GM23338 (cell line): ENCODE data around the gene FAM171A1. TPM values are rescaled to one million over a fixed set of nuclear protein-coding genes. Genes with fewer than 3 reads are reported as not detected.

Experiments
- ATAC-seq: fragments of 200-7000 bp; cut with Tn5 transposase; 3 replicates; pipeline ENCODE4 v1.9.1; 2020
- DNase-seq: peaks from one replicate; pipeline ENCODE4 v3.0.0-alpha.2; 2015; ENCODE audit warnings: low spot score
- H2AFZ ChIP-seq: fragments of 200-600 bp; sonication (generic); 2 replicates; pipeline ENCODE4 v1.8.0; 2016; ENCODE audit warnings: antibody characterized with exemption, mild to moderate bottlenecking, moderate library complexity
- H3F3A ChIP-seq: fragments of 200-600 bp; sonication (generic); replicated peaks from 2 replicates; pipeline ENCODE4 v1.8.0; 2017; ENCODE audit warnings: antibody characterized with exemption, mixed run types, low read depth
- H3K27ac ChIP-seq: fragments of 200-600 bp; sonication (generic); 2 replicates; pipeline ENCODE4 v1.6.1; 2016; ENCODE audit warnings: low read depth
- H3K27me3 ChIP-seq: fragments of 200-600 bp; sonication (generic); 2 replicates; pipeline ENCODE4 v1.8.0; 2016; ENCODE audit warnings: mild to moderate bottlenecking, mixed run types, moderate library complexity; ENCODE audit not compliant: insufficient read depth
- H3K36me3 ChIP-seq: fragments of 200-600 bp; sonication (generic); 2 replicates; pipeline ENCODE4 v1.8.0; 2016; ENCODE audit warnings: mild to moderate bottlenecking; ENCODE audit not compliant: insufficient read depth
- H3K4me1 ChIP-seq: fragments of 200-600 bp; sonication (generic); 2 replicates; pipeline ENCODE4 v1.8.0; 2016; ENCODE audit warnings: mild to moderate bottlenecking, moderate library complexity; ENCODE audit not compliant: insufficient read depth
- H3K4me2 ChIP-seq: fragments of 200-600 bp; sonication (generic); 2 replicates; pipeline ENCODE4 v1.7.1; 2017; ENCODE audit warnings: mixed run types
- H3K4me3 ChIP-seq: fragments of 200-600 bp; sonication (generic); 2 replicates; pipeline ENCODE4 v1.6.1; 2016; ENCODE audit warnings: mixed run types
- H3K79me2 ChIP-seq: fragments of 200-600 bp; sonication (generic); replicated peaks from 2 replicates; pipeline ENCODE4 v1.8.0; 2017; ENCODE audit warnings: mild to moderate bottlenecking; ENCODE audit not compliant: insufficient read depth
- H3K9me2 ChIP-seq: fragments of 200-600 bp; sonication (generic); 2 replicates; pipeline ENCODE4 v1.8.0; 2017; ENCODE audit not compliant: insufficient read depth
- H4K20me1 ChIP-seq: fragments of 200-600 bp; sonication (generic); replicated peaks from 2 replicates; pipeline ENCODE4 v1.8.0; 2017; ENCODE audit warnings: mild to moderate bottlenecking; ENCODE audit not compliant: insufficient read depth
- H3K27ac Mint-ChIP-seq: 2 replicates; pipeline ENCODE4 v1.8.0; 2020; ENCODE audit warnings: inconsistent platforms, mild to moderate bottlenecking, moderate library complexity, mixed read lengths
- H3K27me3 Mint-ChIP-seq: 3 replicates; pipeline ENCODE4 v1.8.0; 2022; ENCODE audit warnings: low read depth, mild to moderate bottlenecking, moderate library complexity, mixed read lengths, inconsistent platforms; ENCODE audit not compliant: insufficient read depth, poor library complexity
- H3K36me3 Mint-ChIP-seq: 3 replicates; pipeline ENCODE4 v1.8.0; 2021; ENCODE audit warnings: low read depth, mild to moderate bottlenecking, inconsistent platforms, moderate library complexity, mixed read lengths
- H3K4me1 Mint-ChIP-seq: 3 replicates; pipeline ENCODE4 v1.8.0; 2020; ENCODE audit warnings: mild to moderate bottlenecking, inconsistent platforms, mixed read lengths
- H3K4me3 Mint-ChIP-seq: 3 replicates; pipeline ENCODE4 v1.8.0; 2021; ENCODE audit warnings: moderate library complexity, mild to moderate bottlenecking, inconsistent platforms, mixed read lengths
- H3K9me3 Mint-ChIP-seq: 3 replicates; pipeline ENCODE4 v1.8.0; 2020; ENCODE audit warnings: moderate library complexity, mild to moderate bottlenecking, inconsistent platforms, mixed read lengths
- CREB1 ChIP-seq: fragments of 250-450 bp; sonication (Bioruptor Pico); IDR thresholded peaks from 2 replicates; pipeline ENCODE4 v1.5.0; 2020; ENCODE audit warnings: low read depth, mild to moderate bottlenecking, moderate library complexity
- ETS1 ChIP-seq: IDR thresholded peaks from 2 replicates; pipeline ENCODE4 v1.6.1; 2016; ENCODE audit warnings: antibody characterized with exemption
- EZH2 ChIP-seq: fragments of 200-600 bp; sonication (generic); IDR thresholded peaks from one replicate; pipeline ENCODE4 v1.8.0; 2017; ENCODE audit warnings: antibody characterized with exemption, mild to moderate bottlenecking, low read depth; ENCODE audit not compliant: unreplicated experiment
- EZH2phosphoT487 ChIP-seq: fragments of 200-600 bp; sonication (generic); IDR thresholded peaks from one replicate; pipeline ENCODE4 v1.8.1; 2018; ENCODE audit warnings: antibody characterized with exemption; ENCODE audit not compliant: unreplicated experiment
- JUNB ChIP-seq: IDR thresholded peaks from one replicate; pipeline ENCODE4 v1.6.1; 2016; ENCODE audit warnings: antibody characterized with exemption; ENCODE audit not compliant: unreplicated experiment
- POLR2AphosphoS5 ChIP-seq: IDR thresholded peaks from 2 replicates; pipeline ENCODE4 v1.6.1; 2016; ENCODE audit warnings: antibody characterized with exemption, low read depth
- REST ChIP-seq: IDR thresholded peaks from one replicate; pipeline ENCODE4 v1.6.1; 2018; ENCODE audit warnings: antibody characterized with exemption; ENCODE audit not compliant: unreplicated experiment
- STAT1 ChIP-seq: IDR thresholded peaks from one replicate; pipeline ENCODE4 v1.6.1; 2016; ENCODE audit warnings: antibody characterized with exemption; ENCODE audit not compliant: unreplicated experiment
- ZNF114 ChIP-seq: fragments of 250-450 bp; sonication (Bioruptor Pico); IDR thresholded peaks from 2 replicates; pipeline ENCODE4 v1.5.0; 2020; ENCODE audit warnings: mild to moderate bottlenecking, moderate library complexity
- ZNF331 ChIP-seq: fragments of 250-450 bp; sonication (Bioruptor Pico); IDR thresholded peaks from 2 replicates; pipeline ENCODE4 v1.5.0; 2020; ENCODE audit warnings: low read depth, mild to moderate bottlenecking, moderate library complexity
- long read RNA-seq: library from polyadenylated mRNA; unstranded; transcript quantifications from one replicate; pipeline ENCODE4 v2.0.0, GENCODE V29; 2020; ENCODE audit not compliant: unreplicated experiment
- polyA plus RNA-seq: library from polyadenylated mRNA; unstranded; fragments of >200 nt; fragmentation: Nextera tagmentation; extraction: Ambion mirVana; gene quantifications from 2 replicates; pipeline ENCODE4 v1.2.1, GENCODE V29; 2016
- total RNA-seq: library from RNA; depleted of rRNA; stranded (reverse); fragments of >200 nt; shearing (Covaris generic); gene quantifications from 2 replicates; pipeline ENCODE4 v1.2.3, GENCODE V29; 2014; rRNA removed
- TF ChIP-seq, protein P1 (sequence below): fragments of 250-450 bp; sonication (Bioruptor Pico); IDR thresholded peaks from 2 replicates; pipeline ENCODE4 v1.5.0; 2020; ENCODE audit warnings: mild to moderate bottlenecking, moderate library complexity
- TF ChIP-seq, protein P2 (sequence below), 2 experiments: fragments of 200-600 bp in 1 of 2; sonication (generic) in 1 of 2; conservative IDR thresholded peaks; 2 replicates each; pipeline versions ENCODE4 v1.5.1 to v1.6.1; 2016 to 2017; ENCODE audit warnings: antibody characterized with exemption in 2 of 2, low read depth in 2 of 2, mild to moderate bottlenecking in 2 of 2, moderate library complexity in 1 of 2

The FAM171A1 gene
- total RNA-seq: 26.1 and 32.2 TPM in 2 replicates
- polyA plus RNA-seq: 11.3 and 11.8 TPM in 2 replicates
- long read RNA-seq, partial matches to known transcripts: 1 of 3 reads
- long read RNA-seq, other reads (novel, unspliced or antisense): 1 of 3 reads

- H3K36me3 Mint-ChIP-seq: no peaks in the 10 kb centered on the region
- Histone ChIP-seq H3K4me2 (peak within 1 kb of the TSS; percentile 91), H3K79me2 (peaks cover 36% of the 10 kb centered on the region), H3K4me3 (peak within 1 kb of the TSS; percentile 73), H3K9me2 (no peaks in the 10 kb centered on the region), H2AFZ (peak within 1 kb of the TSS; percentile 97), H3K4me1 (peaks cover 18% of the 10 kb centered on the region), H3K36me3 (no peaks in the 10 kb centered on the region; the same call in 1 of the 2 replicates), H4K20me1 (0 out of 2 replicates have a peak, but pooled peaks cover 4% of the 10 kb centered on the region), H3F3A (peaks cover 5% of the 10 kb centered on the region; the same call in 1 of the 2 replicates), H3K27ac (no peak within 1 kb of the TSS), H3K27me3 (peaks cover 20% of the 10 kb centered on the region; the same call in 1 of the 2 replicates)
- peak; percentile 78 for DNase-seq
- peak; percentile 66 for ATAC-seq
- peak within 1 kb of the TSS; percentile 88 for H3K4me3 Mint-ChIP-seq
- H3K9me3 Mint-ChIP-seq: no peaks in the 10 kb centered on the region
- H3K27me3 Mint-ChIP-seq: peaks cover 16% of the 10 kb centered on the region
- peaks cover 32% of the 10 kb centered on the region for H3K4me1 Mint-ChIP-seq
- H3K27ac Mint-ChIP-seq: peak within 1 kb of the TSS; percentile 72; the same call in 1 of the 2 replicates
- no peak for TF ChIP-seq POLR2AphosphoS5
- TF ChIP-seq REST: no peak
- no peak for TF ChIP-seq JUNB
- TF ChIP-seq STAT1: no peak
- no peak for TF ChIP-seq ZNF331
- TF ChIP-seq, protein P1, sequence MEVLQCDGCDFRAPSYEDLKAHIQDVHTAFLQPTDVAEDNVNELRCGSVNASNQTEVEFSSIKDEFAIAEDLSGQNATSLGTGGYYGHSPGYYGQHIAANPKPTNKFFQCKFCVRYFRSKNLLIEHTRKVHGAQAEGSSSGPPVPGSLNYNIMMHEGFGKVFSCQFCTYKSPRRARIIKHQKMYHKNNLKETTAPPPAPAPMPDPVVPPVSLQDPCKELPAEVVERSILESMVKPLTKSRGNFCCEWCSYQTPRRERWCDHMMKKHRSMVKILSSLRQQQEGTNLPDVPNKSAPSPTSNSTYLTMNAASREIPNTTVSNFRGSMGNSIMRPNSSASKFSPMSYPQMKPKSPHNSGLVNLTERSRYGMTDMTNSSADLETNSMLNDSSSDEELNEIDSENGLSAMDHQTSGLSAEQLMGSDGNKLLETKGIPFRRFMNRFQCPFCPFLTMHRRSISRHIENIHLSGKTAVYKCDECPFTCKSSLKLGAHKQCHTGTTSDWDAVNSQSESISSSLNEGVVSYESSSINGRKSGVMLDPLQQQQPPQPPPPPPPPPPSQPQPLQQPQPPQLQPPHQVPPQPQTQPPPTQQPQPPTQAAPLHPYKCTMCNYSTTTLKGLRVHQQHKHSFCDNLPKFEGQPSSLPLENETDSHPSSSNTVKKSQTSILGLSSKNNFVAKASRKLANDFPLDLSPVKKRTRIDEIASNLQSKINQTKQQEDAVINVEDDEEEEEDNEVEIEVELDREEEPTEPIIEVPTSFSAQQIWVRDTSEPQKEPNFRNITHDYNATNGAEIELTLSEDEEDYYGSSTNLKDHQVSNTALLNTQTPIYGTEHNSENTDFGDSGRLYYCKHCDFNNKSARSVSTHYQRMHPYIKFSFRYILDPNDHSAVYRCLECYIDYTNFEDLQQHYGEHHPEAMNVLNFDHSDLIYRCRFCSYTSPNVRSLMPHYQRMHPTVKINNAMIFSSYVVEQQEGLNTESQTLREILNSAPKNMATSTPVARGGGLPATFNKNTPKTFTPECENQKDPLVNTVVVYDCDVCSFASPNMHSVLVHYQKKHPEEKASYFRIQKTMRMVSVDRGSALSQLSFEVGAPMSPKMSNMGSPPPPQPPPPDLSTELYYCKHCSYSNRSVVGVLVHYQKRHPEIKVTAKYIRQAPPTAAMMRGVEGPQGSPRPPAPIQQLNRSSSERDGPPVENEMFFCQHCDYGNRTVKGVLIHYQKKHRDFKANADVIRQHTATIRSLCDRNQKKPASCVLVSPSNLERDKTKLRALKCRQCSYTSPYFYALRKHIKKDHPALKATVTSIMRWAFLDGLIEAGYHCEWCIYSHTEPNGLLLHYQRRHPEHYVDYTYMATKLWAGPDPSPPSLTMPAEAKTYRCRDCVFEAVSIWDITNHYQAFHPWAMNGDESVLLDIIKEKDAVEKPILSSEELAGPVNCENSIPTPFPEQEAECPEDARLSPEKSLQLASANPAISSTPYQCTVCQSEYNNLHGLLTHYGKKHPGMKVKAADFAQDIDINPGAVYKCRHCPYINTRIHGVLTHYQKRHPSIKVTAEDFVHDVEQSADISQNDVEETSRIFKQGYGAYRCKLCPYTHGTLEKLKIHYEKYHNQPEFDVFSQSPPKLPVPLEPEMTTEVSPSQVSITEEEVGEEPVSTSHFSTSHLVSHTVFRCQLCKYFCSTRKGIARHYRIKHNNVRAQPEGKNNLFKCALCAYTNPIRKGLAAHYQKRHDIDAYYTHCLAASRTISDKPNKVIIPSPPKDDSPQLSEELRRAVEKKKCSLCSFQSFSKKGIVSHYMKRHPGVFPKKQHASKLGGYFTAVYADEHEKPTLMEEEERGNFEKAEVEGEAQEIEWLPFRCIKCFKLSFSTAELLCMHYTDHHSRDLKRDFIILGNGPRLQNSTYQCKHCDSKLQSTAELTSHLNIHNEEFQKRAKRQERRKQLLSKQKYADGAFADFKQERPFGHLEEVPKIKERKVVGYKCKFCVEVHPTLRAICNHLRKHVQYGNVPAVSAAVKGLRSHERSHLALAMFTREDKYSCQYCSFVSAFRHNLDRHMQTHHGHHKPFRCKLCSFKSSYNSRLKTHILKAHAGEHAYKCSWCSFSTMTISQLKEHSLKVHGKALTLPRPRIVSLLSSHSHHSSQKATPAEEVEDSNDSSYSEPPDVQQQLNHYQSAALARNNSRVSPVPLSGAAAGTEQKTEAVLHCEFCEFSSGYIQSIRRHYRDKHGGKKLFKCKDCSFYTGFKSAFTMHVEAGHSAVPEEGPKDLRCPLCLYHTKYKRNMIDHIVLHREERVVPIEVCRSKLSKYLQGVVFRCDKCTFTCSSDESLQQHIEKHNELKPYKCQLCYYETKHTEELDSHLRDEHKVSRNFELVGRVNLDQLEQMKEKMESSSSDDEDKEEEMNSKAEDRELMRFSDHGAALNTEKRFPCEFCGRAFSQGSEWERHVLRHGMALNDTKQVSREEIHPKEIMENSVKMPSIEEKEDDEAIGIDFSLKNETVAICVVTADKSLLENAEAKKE (CRISPR knock-in tag): no peak
- TF ChIP-seq EZH2phosphoT487: no peak
- TF ChIP-seq EZH2: no peak
- TF ChIP-seq CREB1 (CRISPR knock-in tag): 0 out of 2 replicates have a peak, but pooled peaks have one; percentile 23
- TF ChIP-seq, protein P2, sequence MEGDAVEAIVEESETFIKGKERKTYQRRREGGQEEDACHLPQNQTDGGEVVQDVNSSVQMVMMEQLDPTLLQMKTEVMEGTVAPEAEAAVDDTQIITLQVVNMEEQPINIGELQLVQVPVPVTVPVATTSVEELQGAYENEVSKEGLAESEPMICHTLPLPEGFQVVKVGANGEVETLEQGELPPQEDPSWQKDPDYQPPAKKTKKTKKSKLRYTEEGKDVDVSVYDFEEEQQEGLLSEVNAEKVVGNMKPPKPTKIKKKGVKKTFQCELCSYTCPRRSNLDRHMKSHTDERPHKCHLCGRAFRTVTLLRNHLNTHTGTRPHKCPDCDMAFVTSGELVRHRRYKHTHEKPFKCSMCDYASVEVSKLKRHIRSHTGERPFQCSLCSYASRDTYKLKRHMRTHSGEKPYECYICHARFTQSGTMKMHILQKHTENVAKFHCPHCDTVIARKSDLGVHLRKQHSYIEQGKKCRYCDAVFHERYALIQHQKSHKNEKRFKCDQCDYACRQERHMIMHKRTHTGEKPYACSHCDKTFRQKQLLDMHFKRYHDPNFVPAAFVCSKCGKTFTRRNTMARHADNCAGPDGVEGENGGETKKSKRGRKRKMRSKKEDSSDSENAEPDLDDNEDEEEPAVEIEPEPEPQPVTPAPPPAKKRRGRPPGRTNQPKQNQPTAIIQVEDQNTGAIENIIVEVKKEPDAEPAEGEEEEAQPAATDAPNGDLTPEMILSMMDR (conservative IDR thresholded peaks at IDR 0.05; ENCODE audit: low read depth in 2 of 2): peak in 1 of 2 experiments; percentile 53; a peak in 2 of 4 replicates
- no peak for TF ChIP-seq ZNF114 (CRISPR knock-in tag)
- TF ChIP-seq ETS1: no peak
Measured at GRCh38 chr10:15370856-15371701, at the start of gene FAM171A1. Gene FAM171A1 (minus strand): TSS chr10:15371289. CDS start chr10:15371052, 237 bp downstream.
